ENCODE measurements around the gene FAM20B.

Gene FAM20B

GRCh38 chr1:179029321-179029759 lies 3.6 kb downstream of the FAM20B start:
- Histone ChIP-seq H3K27me3 (replicated peaks; ENCODE audit: control insufficient read depth, insufficient read depth, low read length) (no peaks in the 10 kb centered on the region), H3K36me3 (ENCODE audit: control insufficient read depth, insufficient read depth, low read length) (no peaks in the 10 kb centered on the region), H3K4me3 (replicated peaks; ENCODE audit: low read depth, low read length) (no peak overlapping the region)
- TF ChIP-seq CTCF (IDR thresholded peaks at IDR 0.05; ENCODE audit: insufficient read depth, low read length, poor library complexity, severe bottlenecking) = no peak
- DNase-seq (ENCODE audit: extremely low read depth, insufficient read length) = no peak

- no peak overlapping the region for H3K4me3 ChIP-seq (replicated peaks; ENCODE audit: low read depth, low read length)
- no peak for TF ChIP-seq CTCF (IDR thresholded peaks at IDR 0.05; ENCODE audit: insufficient read depth, low read length, poor library complexity, severe bottlenecking)
- no peak for DNase-seq (ENCODE audit: extremely low read depth, insufficient read length)
- H3K27me3 ChIP-seq (replicated peaks; ENCODE audit: control insufficient read depth, insufficient read depth, low read length) = no peaks in the 10 kb centered on the region
- no peaks in the 10 kb centered on the region for H3K36me3 ChIP-seq (ENCODE audit: control insufficient read depth, insufficient read depth, low read length)
Measured at GRCh38 chr1:179030130-179030529, 4.4 kb downstream of the FAM20B start.

GRCh38 chr1:179030683-179031082 lies 5.0 kb downstream of the FAM20B start:
- H3K4me3 ChIP-seq (replicated peaks; ENCODE audit: low read depth, low read length) = no peak overlapping the region
- H3K36me3 ChIP-seq (ENCODE audit: control insufficient read depth, insufficient read depth, low read length) = no peaks in the 10 kb centered on the region
- no peak for DNase-seq (ENCODE audit: extremely low read depth, insufficient read length)
- no peaks in the 10 kb centered on the region for H3K27me3 ChIP-seq (replicated peaks; ENCODE audit: control insufficient read depth, insufficient read depth, low read length)
- no peak for TF ChIP-seq CTCF (IDR thresholded peaks at IDR 0.05; ENCODE audit: insufficient read depth, low read length, poor library complexity, severe bottlenecking)

GRCh38 chr1:179031284-179031683 lies 5.6 kb downstream of the FAM20B start:
- DNase-seq (ENCODE audit: extremely low read depth, insufficient read length) = no peak
- Histone ChIP-seq H3K27me3 (replicated peaks; ENCODE audit: control insufficient read depth, insufficient read depth, low read length) (no peaks in the 10 kb centered on the region), H3K4me3 (replicated peaks; ENCODE audit: low read depth, low read length) (no peak overlapping the region), H3K36me3 (ENCODE audit: control insufficient read depth, insufficient read depth, low read length) (no peaks in the 10 kb centered on the region)
- TF ChIP-seq CTCF (IDR thresholded peaks at IDR 0.05; ENCODE audit: insufficient read depth, low read length, poor library complexity, severe bottlenecking) = no peak

- TF ChIP-seq CTCF (IDR thresholded peaks at IDR 0.05; ENCODE audit: insufficient read depth, low read length, poor library complexity, severe bottlenecking) = no peak
- Histone ChIP-seq H3K27me3 (replicated peaks; ENCODE audit: control insufficient read depth, insufficient read depth, low read length) (no peaks in the 10 kb centered on the region), H3K36me3 (ENCODE audit: control insufficient read depth, insufficient read depth, low read length) (no peaks in the 10 kb centered on the region), H3K4me3 (replicated peaks; ENCODE audit: low read depth, low read length) (no peak overlapping the region)
- no peak for DNase-seq (ENCODE audit: extremely low read depth, insufficient read length)
Measured at GRCh38 chr1:179031855-179032513, 6.3 kb downstream of the FAM20B start.

- H3K27me3 ChIP-seq (replicated peaks; ENCODE audit: control insufficient read depth, insufficient read depth, low read length) = no peaks in the 10 kb centered on the region
- peak; percentile 72 for DNase-seq (ENCODE audit: extremely low read depth, insufficient read length)
- no peaks in the 10 kb centered on the region for H3K36me3 ChIP-seq (ENCODE audit: control insufficient read depth, insufficient read depth, low read length)
- TF ChIP-seq CTCF (IDR thresholded peaks at IDR 0.05; ENCODE audit: insufficient read depth, low read length, poor library complexity, severe bottlenecking) = no peak
- no peak overlapping the region for H3K4me3 ChIP-seq (replicated peaks; ENCODE audit: low read depth, low read length)
Measured at GRCh38 chr1:179034720-179035119, 9.0 kb downstream of the FAM20B start.
